Astrocyte (in vitro differentiated cells and primary cell): Measurements from ENCODE around the gene SUN5. TPM values are rescaled to one million over a fixed set of nuclear protein-coding genes. Genes with fewer than 3 reads are reported as not detected.

ENCODE experiments used
- DNase-seq: peaks from one replicate; pipeline ENCODE4 v3.0.0-alpha.2; 2010; ENCODE audit warnings: low read depth
- FAIRE-seq: peaks from 2 replicates; lab custom pipeline; 2011; peaks lifted over from hg19 to GRCh38; lab: Jason Lieb, UNC
- H2AFZ ChIP-seq: 2 replicates; pipeline ENCODE4 v1.6.0; 2012; ENCODE audit warnings: low read depth, low read length, inconsistent platforms
- H3K27ac ChIP-seq: 2 replicates; pipeline ENCODE4 v1.5.1; 2011; ENCODE audit warnings: low read depth, low read length, inconsistent platforms
- H3K27me3 ChIP-seq: 2 replicates; pipeline ENCODE4 v1.6.0; 2011; ENCODE audit warnings: low read length, inconsistent platforms; ENCODE audit not compliant: insufficient read depth
- H3K36me3 ChIP-seq: 2 replicates; pipeline ENCODE4 v1.5.1; 2011; ENCODE audit warnings: low read length, inconsistent platforms; ENCODE audit not compliant: insufficient read depth
- H3K4me1 ChIP-seq: 2 replicates; pipeline ENCODE4 v1.5.1; 2011; ENCODE audit warnings: low read length, inconsistent platforms; ENCODE audit not compliant: insufficient read depth
- H3K4me2 ChIP-seq: 2 replicates; pipeline ENCODE4 v1.6.0; 2012; ENCODE audit warnings: low read length, inconsistent platforms
- H3K4me3 ChIP-seq: 2 replicates; pipeline ENCODE4 v1.5.1; 2011; ENCODE audit warnings: low read depth, mild to moderate bottlenecking, low read length, inconsistent platforms; ENCODE audit not compliant: insufficient read depth
- H3K79me2 ChIP-seq: 2 replicates; pipeline ENCODE4 v1.6.0; 2012; ENCODE audit warnings: mild to moderate bottlenecking, low read length, inconsistent platforms; ENCODE audit not compliant: insufficient read depth
- H3K9ac ChIP-seq: 2 replicates; pipeline ENCODE4 v1.6.0; 2012; ENCODE audit warnings: mild to moderate bottlenecking, low read length, inconsistent platforms
- H3K9me3 ChIP-seq: 2 replicates; pipeline ENCODE4 v1.5.1; 2012; ENCODE audit warnings: low read depth, mild to moderate bottlenecking, low read length, inconsistent platforms; ENCODE audit not compliant: insufficient read depth
- H4K20me1 ChIP-seq: 2 replicates; pipeline ENCODE4 v1.6.0; 2012; ENCODE audit warnings: low read length, inconsistent platforms; ENCODE audit not compliant: insufficient read depth
- H3K27ac Mint-ChIP-seq: one replicate; pipeline ENCODE4 v1.8.0; 2021; ENCODE audit warnings: mild to moderate bottlenecking, mixed read lengths; ENCODE audit not compliant: unreplicated experiment
- H3K27me3 Mint-ChIP-seq: one replicate; pipeline ENCODE4 v1.8.0; 2021; ENCODE audit warnings: low read depth, mixed read lengths; ENCODE audit not compliant: unreplicated experiment
- H3K36me3 Mint-ChIP-seq: one replicate; pipeline ENCODE4 v1.8.0; 2021; ENCODE audit warnings: low read depth, mixed read lengths; ENCODE audit not compliant: unreplicated experiment
- H3K4me1 Mint-ChIP-seq: one replicate; pipeline ENCODE4 v1.8.0; 2021; ENCODE audit warnings: low read depth, mixed read lengths; ENCODE audit not compliant: unreplicated experiment
- H3K4me3 Mint-ChIP-seq: one replicate; pipeline ENCODE4 v1.8.0; 2021; ENCODE audit warnings: mild to moderate bottlenecking, moderate library complexity, mixed read lengths; ENCODE audit not compliant: unreplicated experiment
- H3K9me3 Mint-ChIP-seq: one replicate; pipeline ENCODE4 v1.8.0; 2021; ENCODE audit warnings: mild to moderate bottlenecking, mixed read lengths; ENCODE audit not compliant: unreplicated experiment
- EZH2 ChIP-seq: IDR thresholded peaks from 2 replicates; pipeline ENCODE4 v1.6.1; 2012; ENCODE audit warnings: mild to moderate bottlenecking, low read length, inconsistent platforms; ENCODE audit not compliant: insufficient read depth
- total RNA-seq: library from RNA; stranded (reverse); gene quantifications from 2 replicates; pipeline ENCODE4 v1.2.1, GENCODE V29; 2021
- TF ChIP-seq, protein P1 (sequence below): IDR thresholded peaks from 2 replicates; pipeline ENCODE4 v1.5.1; 2011; ENCODE audit warnings: low read depth, mild to moderate bottlenecking, inconsistent platforms, low read length, moderate library complexity; ENCODE audit not compliant: insufficient read depth

The SUN5 gene
- total RNA-seq, 1 donor from 2014 or later, result not detected

DNA sequence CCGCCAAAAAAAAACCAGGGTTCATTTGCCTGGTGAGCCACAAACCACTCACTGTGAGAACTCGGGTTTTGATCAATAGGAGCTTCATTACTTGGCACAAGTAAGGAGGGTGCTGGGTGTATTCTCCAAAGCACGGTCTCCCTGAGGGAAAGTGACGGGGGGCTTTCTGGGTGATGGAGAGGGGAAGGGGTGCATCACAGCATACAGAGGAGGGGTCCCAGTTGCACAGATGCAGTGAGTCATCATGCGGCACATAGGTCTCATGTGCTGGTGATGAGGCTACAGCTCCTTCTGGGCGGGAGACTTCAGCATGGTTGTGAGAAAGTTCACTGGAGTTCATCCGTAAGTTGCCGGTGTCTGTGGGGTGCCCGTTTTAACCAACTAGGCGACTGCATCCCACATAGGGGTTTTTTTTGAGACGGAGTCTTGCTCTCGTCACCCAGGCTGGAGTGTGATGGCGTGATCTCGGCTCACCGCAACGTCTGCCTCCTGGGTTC, 36.2 kb downstream of the SUN5 start:
- TF ChIP-seq EZH2, result no peak
- TF ChIP-seq, protein P1, sequence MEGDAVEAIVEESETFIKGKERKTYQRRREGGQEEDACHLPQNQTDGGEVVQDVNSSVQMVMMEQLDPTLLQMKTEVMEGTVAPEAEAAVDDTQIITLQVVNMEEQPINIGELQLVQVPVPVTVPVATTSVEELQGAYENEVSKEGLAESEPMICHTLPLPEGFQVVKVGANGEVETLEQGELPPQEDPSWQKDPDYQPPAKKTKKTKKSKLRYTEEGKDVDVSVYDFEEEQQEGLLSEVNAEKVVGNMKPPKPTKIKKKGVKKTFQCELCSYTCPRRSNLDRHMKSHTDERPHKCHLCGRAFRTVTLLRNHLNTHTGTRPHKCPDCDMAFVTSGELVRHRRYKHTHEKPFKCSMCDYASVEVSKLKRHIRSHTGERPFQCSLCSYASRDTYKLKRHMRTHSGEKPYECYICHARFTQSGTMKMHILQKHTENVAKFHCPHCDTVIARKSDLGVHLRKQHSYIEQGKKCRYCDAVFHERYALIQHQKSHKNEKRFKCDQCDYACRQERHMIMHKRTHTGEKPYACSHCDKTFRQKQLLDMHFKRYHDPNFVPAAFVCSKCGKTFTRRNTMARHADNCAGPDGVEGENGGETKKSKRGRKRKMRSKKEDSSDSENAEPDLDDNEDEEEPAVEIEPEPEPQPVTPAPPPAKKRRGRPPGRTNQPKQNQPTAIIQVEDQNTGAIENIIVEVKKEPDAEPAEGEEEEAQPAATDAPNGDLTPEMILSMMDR, result no peak
- no peak overlapping the region for H2AFZ ChIP-seq
- no peaks in the 10 kb centered on the region for H3K27me3 ChIP-seq
- H3K9ac ChIP-seq, result no peak overlapping the region
- Mint-ChIP-seq H3K27me3 (peaks cover 22% of the 10 kb centered on the region), H3K36me3 (peaks cover under 1% of the 10 kb centered on the region), H3K4me1 (no peaks in the 10 kb centered on the region), H3K9me3 (peaks cover 2% of the 10 kb centered on the region), H3K4me3 (no peak overlapping the region), H3K27ac (no peak overlapping the region)
- FAIRE-seq, result no peak
- no peaks in the 10 kb centered on the region for H3K79me2 ChIP-seq
- no peaks in the 10 kb centered on the region for H3K36me3 ChIP-seq
- H3K4me1 ChIP-seq, result peaks cover 3% of the 10 kb centered on the region
- H3K27ac ChIP-seq, result no peak overlapping the region
- H4K20me1 ChIP-seq, result no peaks in the 10 kb centered on the region
- no peaks in the 10 kb centered on the region for H3K9me3 ChIP-seq
- no peak overlapping the region for H3K4me3 ChIP-seq
- DNase-seq, result no peak
- H3K4me2 ChIP-seq, result no peak overlapping the region

DNA sequence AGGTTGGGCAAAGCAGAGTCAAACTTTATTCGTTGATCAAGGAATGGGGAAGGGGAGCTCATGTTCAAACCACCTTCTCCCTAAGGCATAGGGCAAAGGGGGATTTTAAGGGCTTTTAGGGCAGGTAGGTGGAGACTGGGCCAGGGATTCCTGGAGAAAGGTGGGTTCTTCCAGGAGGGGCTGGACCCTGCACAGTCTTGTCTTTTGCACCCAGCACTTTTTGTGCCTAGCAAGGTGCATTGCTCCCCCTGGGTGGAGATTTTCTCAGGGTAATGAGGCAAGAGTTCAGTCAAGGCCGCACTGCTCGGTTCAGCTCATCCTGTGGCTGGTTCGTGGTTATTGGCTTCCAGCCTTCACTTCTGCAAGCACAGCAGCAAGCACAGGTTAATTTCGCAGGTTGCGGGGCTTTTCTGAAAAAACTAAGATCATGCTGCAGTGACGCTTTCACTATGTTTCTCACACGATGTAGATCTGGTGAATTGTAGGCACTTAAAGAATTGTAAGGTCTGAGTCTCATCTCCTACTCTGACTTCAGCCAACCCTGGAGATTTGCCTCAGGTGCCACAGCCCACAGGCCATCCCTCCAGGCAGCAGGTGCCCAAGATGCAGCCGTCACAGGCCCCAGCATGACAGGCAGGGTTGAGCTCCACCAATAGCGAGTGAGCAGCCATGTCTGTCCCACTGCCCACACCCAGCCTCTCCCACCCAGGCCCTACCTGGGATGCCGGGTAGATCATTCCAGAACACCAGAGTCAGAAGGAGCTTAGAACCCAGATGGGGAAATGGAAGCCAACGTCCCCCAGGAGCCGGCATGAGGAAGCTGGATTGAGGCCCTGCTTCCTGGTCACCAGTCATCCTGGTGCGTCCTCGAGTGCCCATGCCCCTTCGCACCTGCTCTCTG, 37.1 kb downstream of the SUN5 start:
- H3K9me3 ChIP-seq, result no peaks in the 10 kb centered on the region
- H3K4me2 ChIP-seq, result no peak overlapping the region
- H3K9me3 Mint-ChIP-seq, result peaks cover 2% of the 10 kb centered on the region
- H3K9ac ChIP-seq, result no peak overlapping the region
- H3K36me3 ChIP-seq, result no peaks in the 10 kb centered on the region
- peaks cover 3% of the 10 kb centered on the region for H3K4me1 ChIP-seq
- FAIRE-seq (no peak), DNase-seq (no peak)
- H2AFZ ChIP-seq, result no peak overlapping the region
- H3K27ac ChIP-seq, result no peak overlapping the region
- H3K27me3 ChIP-seq, result no peaks in the 10 kb centered on the region
- peaks cover 25% of the 10 kb centered on the region for H3K27me3 Mint-ChIP-seq
- no peaks in the 10 kb centered on the region for H3K36me3 Mint-ChIP-seq
- no peaks in the 10 kb centered on the region for H3K4me1 Mint-ChIP-seq
- no peak for TF ChIP-seq EZH2
- TF ChIP-seq, protein P1, result no peak
- no peaks in the 10 kb centered on the region for H4K20me1 ChIP-seq
- H3K27ac Mint-ChIP-seq, result no peak overlapping the region
- H3K4me3 Mint-ChIP-seq, result no peak overlapping the region
- H3K4me3 ChIP-seq, result no peak overlapping the region
- H3K79me2 ChIP-seq, result no peaks in the 10 kb centered on the region

GRCh38 chr20:32966382-32966781, 37.9 kb downstream of the SUN5 start:
- no peak for DNase-seq
- Mint-ChIP-seq H3K36me3 (no peaks in the 10 kb centered on the region), H3K4me3 (no peak overlapping the region), H3K9me3 (peaks cover 4% of the 10 kb centered on the region), H3K4me1 (no peaks in the 10 kb centered on the region), H3K27me3 (peaks cover 31% of the 10 kb centered on the region), H3K27ac (no peak overlapping the region)
- no peak overlapping the region for H3K9ac ChIP-seq
- no peak overlapping the region for H2AFZ ChIP-seq
- no peaks in the 10 kb centered on the region for H3K27me3 ChIP-seq
- H3K36me3 ChIP-seq, result no peaks in the 10 kb centered on the region
- no peak overlapping the region for H3K4me2 ChIP-seq
- TF ChIP-seq, protein P1, result no peak
- TF ChIP-seq EZH2, result no peak
- no peak overlapping the region for H3K4me3 ChIP-seq
- H3K9me3 ChIP-seq, result no peaks in the 10 kb centered on the region
- H4K20me1 ChIP-seq, result no peaks in the 10 kb centered on the region
- no peak for FAIRE-seq
- no peaks in the 10 kb centered on the region for H3K4me1 ChIP-seq
- no peaks in the 10 kb centered on the region for H3K79me2 ChIP-seq
- no peak overlapping the region for H3K27ac ChIP-seq
